ENCODE results near the gene FMNL3. TPM values are rescaled to one million over a fixed set of nuclear protein-coding genes. Genes with fewer than 3 reads are reported as not detected.
"Not testable (repeated sequence)": the region's sequence is repeated elsewhere in the genome, so short reads cannot be mapped to it uniquely, and the experiment has no call there.

Gene FMNL3
- total RNA-seq, 1 experiment from 2014 or later: 5.6 TPM

DNA sequence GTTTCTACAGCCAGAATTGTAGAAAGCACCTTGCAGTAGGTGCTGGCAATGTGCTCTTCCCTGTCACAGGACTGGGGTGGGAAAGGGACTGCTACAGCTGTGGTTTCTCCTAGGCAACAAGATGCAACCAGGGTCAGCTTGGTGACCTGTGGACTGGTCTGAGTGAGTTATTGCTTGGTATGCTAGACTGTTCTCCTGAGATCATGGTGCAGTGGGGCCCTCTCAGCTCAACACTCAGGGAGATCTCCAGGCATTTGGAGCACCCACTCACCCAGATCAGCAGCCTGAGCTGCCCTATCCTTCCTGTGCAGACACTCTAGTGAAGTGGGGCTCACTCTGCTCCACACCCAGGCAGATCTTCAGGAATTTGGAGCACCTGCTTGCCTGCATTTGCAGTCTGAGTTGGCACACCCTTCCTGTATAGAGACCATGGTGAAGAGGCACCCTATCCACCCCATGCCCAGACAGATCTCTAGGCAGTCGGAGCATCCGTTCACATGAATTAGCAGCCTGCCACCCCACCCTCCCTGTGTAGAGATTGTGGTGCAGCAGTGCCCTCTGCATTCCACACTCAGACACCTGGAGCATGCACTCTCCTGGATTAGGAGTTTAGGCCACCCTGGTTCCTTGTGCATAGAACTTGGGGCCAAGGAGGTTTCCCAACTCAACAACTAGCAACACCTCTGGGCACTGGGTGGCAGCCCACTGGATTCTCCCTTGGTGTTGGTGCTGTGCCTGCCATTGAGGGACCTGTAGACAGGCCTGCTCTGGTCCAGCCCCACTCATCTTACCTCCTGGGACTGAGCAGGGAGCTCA lies 97.9 kb downstream of the FMNL3 start:
- ChIA-PET CTCF (interaction anchor here (0.6 kb wide), 1 partner anchor 320 kb away, joined by 4 read pairs; no protein-coding TSS in a partner anchor), POLR2A (ENCODE audit: unreplicated experiment) (interaction anchor here (0.6 kb wide), 1 partner anchor 132 kb away, joined by 8 read pairs; the partner anchor contains the start of gene TMBIM6)
- DNase-seq: no peak
- intact Hi-C loops (cut with micrococcal nuclease; ENCODE audit: unreplicated experiment): no loop called here
- Histone ChIP-seq H3K27me3 (ENCODE audit: insufficient read depth, low read depth) (no peaks in the 10 kb centered on the region), H3K36me3 (ENCODE audit: low read depth) (no peaks in the 10 kb centered on the region), H3K79me2 (ENCODE audit: low read depth) (no peaks in the 10 kb centered on the region), H4K20me1 (ENCODE audit: insufficient read depth) (no peaks in the 10 kb centered on the region), H3F3A (ENCODE audit: insufficient read depth, low read depth) (peaks cover 5% of the 10 kb centered on the region; the same call in 1 of the 2 replicates), H3K4me3 (no peak overlapping the region), H3K4me2 (no peak overlapping the region), H3K9me2 (ENCODE audit: insufficient read depth) (no peaks in the 10 kb centered on the region), H3K4me1 (replicated peaks; ENCODE audit: insufficient read depth) (no peaks in the 10 kb centered on the region), H2AFZ (no peak overlapping the region), H3K9me3 (ENCODE audit: insufficient read depth, low read depth) (no peaks in the 10 kb centered on the region; the same call in 1 of the 2 replicates), H3K27ac (no peak overlapping the region)
- no peak for TF ChIP-seq EZH2 (IDR thresholded peaks at IDR 0.05; ENCODE audit: low read depth)
- TF ChIP-seq, protein P1, sequence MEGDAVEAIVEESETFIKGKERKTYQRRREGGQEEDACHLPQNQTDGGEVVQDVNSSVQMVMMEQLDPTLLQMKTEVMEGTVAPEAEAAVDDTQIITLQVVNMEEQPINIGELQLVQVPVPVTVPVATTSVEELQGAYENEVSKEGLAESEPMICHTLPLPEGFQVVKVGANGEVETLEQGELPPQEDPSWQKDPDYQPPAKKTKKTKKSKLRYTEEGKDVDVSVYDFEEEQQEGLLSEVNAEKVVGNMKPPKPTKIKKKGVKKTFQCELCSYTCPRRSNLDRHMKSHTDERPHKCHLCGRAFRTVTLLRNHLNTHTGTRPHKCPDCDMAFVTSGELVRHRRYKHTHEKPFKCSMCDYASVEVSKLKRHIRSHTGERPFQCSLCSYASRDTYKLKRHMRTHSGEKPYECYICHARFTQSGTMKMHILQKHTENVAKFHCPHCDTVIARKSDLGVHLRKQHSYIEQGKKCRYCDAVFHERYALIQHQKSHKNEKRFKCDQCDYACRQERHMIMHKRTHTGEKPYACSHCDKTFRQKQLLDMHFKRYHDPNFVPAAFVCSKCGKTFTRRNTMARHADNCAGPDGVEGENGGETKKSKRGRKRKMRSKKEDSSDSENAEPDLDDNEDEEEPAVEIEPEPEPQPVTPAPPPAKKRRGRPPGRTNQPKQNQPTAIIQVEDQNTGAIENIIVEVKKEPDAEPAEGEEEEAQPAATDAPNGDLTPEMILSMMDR (conservative IDR thresholded peaks at IDR 0.05): no peak
- no TSS peak for BruUV-seq (replicated peaks)

DNA sequence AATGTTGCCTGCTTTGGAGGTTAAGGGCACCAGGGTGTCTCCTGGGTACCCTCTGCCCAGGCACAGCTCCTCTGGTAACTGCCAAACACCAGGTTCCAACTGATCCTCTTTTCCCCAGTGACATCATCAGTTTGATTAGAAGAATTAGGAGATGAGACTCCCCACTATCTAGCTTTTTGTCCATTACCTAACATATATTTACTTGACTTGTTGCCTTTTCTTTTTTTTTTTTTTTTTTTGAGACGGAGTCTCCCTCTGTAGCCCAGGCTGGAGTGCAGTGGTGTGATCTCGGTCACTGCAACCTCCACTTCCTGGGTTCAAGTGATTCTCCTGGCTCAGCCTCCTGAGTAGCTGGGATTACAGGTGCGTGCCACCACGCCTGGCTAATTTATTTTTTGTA lies 101.7 kb downstream of the FMNL3 start, which contains the start of gene FAM186B:
TSS of gene FAM186B (minus strand) at position 101 of the 400 bp plus-strand sequence. CDS start 162 bp downstream, outside the sequence.
- H3F3A ChIP-seq (ENCODE audit: insufficient read depth, low read depth); BruUV-seq (replicated peaks); H3K79me2 ChIP-seq (ENCODE audit: low read depth); intact Hi-C loops (cut with micrococcal nuclease; ENCODE audit: unreplicated experiment); CTCF ChIA-PET; H3K9me2 ChIP-seq (ENCODE audit: insufficient read depth); H3K27me3 ChIP-seq (ENCODE audit: insufficient read depth, low read depth); H3K4me1 ChIP-seq (replicated peaks; ENCODE audit: insufficient read depth); H2AFZ ChIP-seq; H3K27ac ChIP-seq; H3K9me3 ChIP-seq (ENCODE audit: insufficient read depth, low read depth); DNase-seq; H3K4me3 ChIP-seq; H4K20me1 ChIP-seq (ENCODE audit: insufficient read depth); H3K36me3 ChIP-seq (ENCODE audit: low read depth); H3K4me2 ChIP-seq: not testable (repeated sequence)
- POLR2A ChIA-PET (ENCODE audit: unreplicated experiment): interaction anchor here (0.6 kb wide), 1 partner anchor 89 kb away, joined by 14 read pairs; no protein-coding TSS in a partner anchor

DNA sequence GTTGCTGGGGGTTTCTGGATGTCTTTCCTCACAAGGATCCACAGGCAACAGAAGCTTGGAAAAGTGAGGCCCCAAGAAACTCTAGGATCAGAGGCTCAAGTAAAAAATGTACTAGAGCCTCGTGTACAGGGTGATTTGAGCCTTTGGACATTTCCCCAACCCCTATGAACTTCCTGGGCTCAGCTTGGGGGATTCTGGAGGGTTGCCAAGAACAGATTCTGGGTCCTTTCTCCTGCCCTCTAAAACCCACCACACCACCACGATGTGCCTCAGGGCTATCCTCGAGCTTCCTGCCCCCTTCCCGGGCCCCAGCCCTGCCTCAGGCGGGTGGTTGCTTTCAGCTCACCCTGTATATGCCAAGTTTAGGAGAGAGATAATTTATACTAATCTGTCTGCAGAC lies 102.3 kb downstream of the FMNL3 start:
- H2AFZ ChIP-seq: no peak overlapping the region
- intact Hi-C loops (cut with micrococcal nuclease; ENCODE audit: unreplicated experiment): no loop called here
- no peaks in the 10 kb centered on the region for H4K20me1 ChIP-seq (ENCODE audit: insufficient read depth)
- DNase-seq: no peak
- H3K4me1 ChIP-seq (replicated peaks; ENCODE audit: insufficient read depth): no peaks in the 10 kb centered on the region
- H3K4me3 ChIP-seq: no peak overlapping the region
- TF ChIP-seq EZH2 (IDR thresholded peaks at IDR 0.05; ENCODE audit: low read depth): no peak
- TF ChIP-seq, protein P1 (conservative IDR thresholded peaks at IDR 0.05): no peak
- H3K27ac ChIP-seq: no peak overlapping the region
- BruUV-seq (replicated peaks): no TSS peak
- ChIA-PET POLR2A (ENCODE audit: unreplicated experiment) (no interaction called here), CTCF (no interaction called here)
- no peaks in the 10 kb centered on the region for H3K9me2 ChIP-seq (ENCODE audit: insufficient read depth)
- no peaks in the 10 kb centered on the region for H3K36me3 ChIP-seq (ENCODE audit: low read depth)
- H3K4me2 ChIP-seq: no peak overlapping the region
- H3K79me2 ChIP-seq (ENCODE audit: low read depth): no peaks in the 10 kb centered on the region
- no peaks in the 10 kb centered on the region for H3K27me3 ChIP-seq (ENCODE audit: insufficient read depth, low read depth)
- H3F3A ChIP-seq (ENCODE audit: insufficient read depth, low read depth): peaks cover 5% of the 10 kb centered on the region; the same call in 1 of the 2 replicates
- H3K9me3 ChIP-seq (ENCODE audit: insufficient read depth, low read depth): no peaks in the 10 kb centered on the region
